Measurements from ENCODE around the gene SRGAP3.

GRCh38 chr3:9147896-9148266 lies 101.6 kb downstream of the SRGAP3 start:
- TF ChIP-seq, protein P1, sequence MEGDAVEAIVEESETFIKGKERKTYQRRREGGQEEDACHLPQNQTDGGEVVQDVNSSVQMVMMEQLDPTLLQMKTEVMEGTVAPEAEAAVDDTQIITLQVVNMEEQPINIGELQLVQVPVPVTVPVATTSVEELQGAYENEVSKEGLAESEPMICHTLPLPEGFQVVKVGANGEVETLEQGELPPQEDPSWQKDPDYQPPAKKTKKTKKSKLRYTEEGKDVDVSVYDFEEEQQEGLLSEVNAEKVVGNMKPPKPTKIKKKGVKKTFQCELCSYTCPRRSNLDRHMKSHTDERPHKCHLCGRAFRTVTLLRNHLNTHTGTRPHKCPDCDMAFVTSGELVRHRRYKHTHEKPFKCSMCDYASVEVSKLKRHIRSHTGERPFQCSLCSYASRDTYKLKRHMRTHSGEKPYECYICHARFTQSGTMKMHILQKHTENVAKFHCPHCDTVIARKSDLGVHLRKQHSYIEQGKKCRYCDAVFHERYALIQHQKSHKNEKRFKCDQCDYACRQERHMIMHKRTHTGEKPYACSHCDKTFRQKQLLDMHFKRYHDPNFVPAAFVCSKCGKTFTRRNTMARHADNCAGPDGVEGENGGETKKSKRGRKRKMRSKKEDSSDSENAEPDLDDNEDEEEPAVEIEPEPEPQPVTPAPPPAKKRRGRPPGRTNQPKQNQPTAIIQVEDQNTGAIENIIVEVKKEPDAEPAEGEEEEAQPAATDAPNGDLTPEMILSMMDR (IDR thresholded peaks at IDR 0.05) = no peak
- no peak for TF ChIP-seq POLR2A (IDR thresholded peaks at IDR 0.05)
